T47D (cell line): ENCODE data around the gene IGF2BP3.
A peak's percentile ranks its signal among the peaks of the same experiment; 100 is the strongest.

Experiments used
- DNase-seq, 2 experiments: peaks; one replicate each; pipeline versions ENCODE4 v3.0.0 to v3.0.0-alpha.2; 2011 to 2012; ENCODE audit warnings: low read depth in 1 of 2, low spot score in 1 of 2
- JUND ChIP-seq: IDR thresholded peaks from 2 replicates; pipeline ENCODE4 v1.6.1; 2012; ENCODE audit warnings: low read depth
- in situ Hi-C: cut with HindIII; loops from 2 replicates; pipeline ENCODE4 v1.10.0; 2016; ENCODE audit warnings: low sequenced_read_pairs, low pct_unique_long_range_greater_than_20kb

IGF2BP3 gene

GRCh38 chr7:23378996-23379395, 91.3 kb downstream of the IGF2BP3 start:
- DNase-seq, result no peak
- TF ChIP-seq JUND, result no peak
- in situ Hi-C loops, result no loop called here

DNA sequence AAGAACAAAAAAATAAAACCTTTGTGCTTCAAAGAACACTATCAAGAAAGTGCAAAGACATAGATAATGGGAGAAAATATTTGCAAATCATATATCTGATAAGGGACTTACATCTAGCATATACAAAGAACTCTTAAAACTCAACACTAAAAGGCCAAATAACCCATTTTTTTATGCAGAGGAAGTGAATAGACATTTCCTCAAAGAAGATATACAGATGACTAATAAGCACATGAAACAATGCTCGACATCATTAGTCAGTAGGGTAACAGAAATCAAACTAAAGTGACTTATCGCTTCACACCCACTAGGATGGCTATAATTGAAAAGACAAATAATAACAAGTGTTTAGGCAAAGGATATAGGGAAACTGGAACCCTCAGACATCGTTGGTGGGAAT, 93.2 kb downstream of the IGF2BP3 start:
- DNase-seq, result no peak
- TF ChIP-seq JUND, result no peak
- in situ Hi-C loops, result no loop called here

DNA sequence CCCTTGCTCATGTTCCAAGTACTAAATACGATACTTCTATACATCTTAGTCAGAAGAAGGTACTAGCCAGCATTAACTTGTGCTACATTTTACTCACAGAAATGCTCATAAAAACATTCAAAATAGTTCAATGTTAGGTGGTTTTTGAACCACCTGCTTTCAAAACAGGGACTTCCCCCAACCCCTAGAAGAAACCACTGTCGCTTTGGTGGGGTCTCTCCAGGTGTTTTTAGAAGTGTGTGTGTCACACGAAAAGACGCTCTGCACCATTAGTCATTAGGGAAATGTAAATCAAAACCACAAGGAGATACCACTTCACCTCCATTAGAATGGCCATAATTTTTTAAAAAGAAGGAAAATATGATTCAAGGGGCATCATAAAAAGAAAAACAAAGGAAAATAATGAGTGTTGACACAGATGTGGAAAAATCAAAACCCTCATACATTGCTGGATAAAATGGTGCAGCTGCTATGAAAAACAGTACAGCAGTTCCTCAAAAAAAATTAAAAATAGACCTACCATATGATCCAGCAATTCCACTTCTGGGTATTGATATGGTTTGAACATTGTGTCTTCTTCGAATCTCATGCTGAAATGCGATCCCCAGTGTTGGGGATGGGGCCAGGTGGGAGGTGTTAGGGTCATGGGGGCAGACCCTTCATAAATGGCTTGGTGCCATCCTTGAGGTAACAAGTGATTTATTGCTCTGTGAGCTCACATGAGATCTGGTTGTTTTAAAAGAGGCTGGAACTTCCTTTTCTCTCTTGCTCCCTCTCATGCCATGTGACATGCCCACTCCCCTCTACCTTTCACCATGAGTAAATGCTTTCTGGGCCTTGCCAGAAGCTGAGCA, 96.9 kb downstream of the IGF2BP3 start:
- DNase-seq, result no peak
- in situ Hi-C loops, result no loop called here
- TF ChIP-seq JUND, result no peak

- DNase-seq, result no peak
- TF ChIP-seq JUND, result no peak
- in situ Hi-C loops, result no loop called here
Measured at GRCh38 chr7:23372611-23373010, 97.7 kb downstream of the IGF2BP3 start.

GRCh38 chr7:23371654-23372053, 98.6 kb downstream of the IGF2BP3 start:
- no peak for DNase-seq
- in situ Hi-C loops, result no loop called here

GRCh38 chr7:23369695-23370404, 100.4 kb downstream of the IGF2BP3 start:
- TF ChIP-seq JUND, result no peak
- no peak for DNase-seq
- in situ Hi-C loops, result no loop called here

More at GRCh38 chr7:23371654-23372053, 98.6 kb downstream of the IGF2BP3 start:
- no peak for TF ChIP-seq JUND

- no peak for TF ChIP-seq JUND
- DNase-seq, result no peak
- in situ Hi-C loops, result no loop called here
Measured at GRCh38 chr7:23369100-23369499, 101.2 kb downstream of the IGF2BP3 start.

- TF ChIP-seq JUND, result no peak
- in situ Hi-C loops, result no loop called here
Measured at GRCh38 chr7:23358152-23358674, 112.1 kb downstream of the IGF2BP3 start.

GRCh38 chr7:23357190-23358093, 112.8 kb downstream of the IGF2BP3 start:
- DNase-seq, result peak; percentile 39 to 67
- TF ChIP-seq JUND, result no peak
- in situ Hi-C loops, result no loop called here

More at GRCh38 chr7:23358152-23358674, 112.1 kb downstream of the IGF2BP3 start:
- DNase-seq, result no peak

DNA sequence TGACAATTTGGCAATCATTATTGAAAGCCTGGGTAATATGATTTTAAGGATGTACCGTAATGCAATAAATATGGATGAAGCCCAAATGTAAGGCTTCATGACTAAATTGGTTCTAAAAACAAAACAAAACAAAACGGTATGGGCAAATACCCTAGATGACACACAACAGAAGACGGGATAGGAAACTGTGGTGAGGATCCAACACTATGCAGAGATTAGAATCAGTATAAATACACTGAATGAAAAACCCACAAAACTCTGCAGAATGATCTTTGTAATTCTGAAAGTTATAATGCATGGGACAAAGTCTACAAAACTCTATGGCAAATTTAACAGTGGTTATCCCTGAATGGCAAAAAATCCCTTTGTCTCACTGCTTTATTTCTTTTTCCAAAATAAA, 113.6 kb downstream of the IGF2BP3 start:
- peak in 1 of 2 experiments; percentile 11 for DNase-seq
- no peak for TF ChIP-seq JUND
- in situ Hi-C loops, result no loop called here

- in situ Hi-C loops, result no loop called here
Measured at GRCh38 chr7:23356168-23356567, 114.1 kb downstream of the IGF2BP3 start.

GRCh38 chr7:23353172-23353571, 117.1 kb downstream of the IGF2BP3 start:
- no peak for TF ChIP-seq JUND
- in situ Hi-C loops, result no loop called here
- DNase-seq, result no peak

More at GRCh38 chr7:23356168-23356567, 114.1 kb downstream of the IGF2BP3 start:
- no peak for TF ChIP-seq JUND
- no peak for DNase-seq
